ENCODE results near the gene CFAP92. TPM values are rescaled to one million over a fixed set of nuclear protein-coding genes. Genes with fewer than 3 reads are reported as not detected.

The CFAP92 gene
- total and polyA plus RNA-seq, 3 donors from 2014 or later = 16.0 to 62.0 (median 26.7) TPM

DNA sequence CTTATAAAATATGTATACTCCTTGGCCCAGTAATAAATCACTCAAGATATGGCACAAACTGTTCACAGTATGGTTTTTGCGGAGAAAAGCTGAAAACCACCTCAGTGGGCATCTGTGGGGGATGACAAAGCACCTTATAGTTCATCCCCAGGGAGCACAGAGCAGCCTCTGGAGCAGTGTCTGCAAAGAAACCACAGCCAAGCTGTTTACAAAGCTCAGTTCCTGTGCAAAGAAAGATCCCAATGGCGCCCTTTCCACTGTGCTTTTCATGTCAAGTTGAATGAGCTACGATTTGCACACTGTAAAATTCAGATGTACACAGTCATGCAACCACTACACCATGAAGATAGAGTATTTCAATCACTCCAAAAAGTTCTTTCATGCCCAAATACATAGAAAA, 4.7 kb upstream of the CFAP92 start:
- WGBS, 2 donors = 83 to 86% methylated on average over 3 of the region's 3 CpGs
- no peak for DNase-seq
- intact Hi-C loops (cut with DNase I; ENCODE audit: low total_unique reads) = no loop called here

DNA sequence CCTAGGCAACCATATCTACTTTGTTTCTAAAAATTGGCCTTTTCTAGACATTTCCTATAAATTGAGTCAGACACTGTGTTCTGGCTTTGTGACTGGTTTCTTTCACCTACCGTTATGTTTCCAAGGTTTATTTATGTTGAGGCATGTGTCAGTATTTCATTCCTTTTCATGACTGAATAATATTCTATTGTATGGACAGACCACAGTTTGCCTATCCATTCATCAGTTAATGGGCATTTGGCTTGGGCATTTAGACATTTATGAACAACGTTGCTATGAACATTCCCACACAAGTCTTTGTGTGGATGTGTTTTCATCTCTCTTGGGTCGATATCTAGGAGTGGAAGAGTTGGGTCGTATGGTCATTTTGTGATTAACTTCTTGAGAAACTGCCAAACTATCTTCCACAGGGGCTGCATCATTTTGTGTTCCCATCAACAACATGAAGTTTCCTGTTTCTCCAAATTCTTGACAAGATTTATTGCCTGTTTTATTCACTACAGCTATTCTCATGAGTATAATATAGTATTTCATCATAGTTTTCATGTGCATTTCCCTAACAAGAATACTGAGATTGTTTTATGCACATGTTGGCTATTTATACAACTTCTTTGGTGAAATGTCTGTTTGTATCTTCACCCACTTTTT, 3.7 kb upstream of the CFAP92 start:
- Histone ChIP-seq H3K4me3 (no peak overlapping the region), H3K9me3 (no peaks in the 10 kb centered on the region), H3K4me1 (peaks cover 18% of the 10 kb centered on the region), H3K27me3 (no peaks in the 10 kb centered on the region), H3K36me3 (ENCODE audit: low read depth, missing control alignments) (no peaks in the 10 kb centered on the region), H3K27ac (no peak overlapping the region)
- intact Hi-C loops (cut with DNase I; ENCODE audit: low total_unique reads) = no loop called here
- WGBS, 2 donors = 86% methylated on average over 4 of the region's 4 CpGs
- TF ChIP-seq, protein P1, sequence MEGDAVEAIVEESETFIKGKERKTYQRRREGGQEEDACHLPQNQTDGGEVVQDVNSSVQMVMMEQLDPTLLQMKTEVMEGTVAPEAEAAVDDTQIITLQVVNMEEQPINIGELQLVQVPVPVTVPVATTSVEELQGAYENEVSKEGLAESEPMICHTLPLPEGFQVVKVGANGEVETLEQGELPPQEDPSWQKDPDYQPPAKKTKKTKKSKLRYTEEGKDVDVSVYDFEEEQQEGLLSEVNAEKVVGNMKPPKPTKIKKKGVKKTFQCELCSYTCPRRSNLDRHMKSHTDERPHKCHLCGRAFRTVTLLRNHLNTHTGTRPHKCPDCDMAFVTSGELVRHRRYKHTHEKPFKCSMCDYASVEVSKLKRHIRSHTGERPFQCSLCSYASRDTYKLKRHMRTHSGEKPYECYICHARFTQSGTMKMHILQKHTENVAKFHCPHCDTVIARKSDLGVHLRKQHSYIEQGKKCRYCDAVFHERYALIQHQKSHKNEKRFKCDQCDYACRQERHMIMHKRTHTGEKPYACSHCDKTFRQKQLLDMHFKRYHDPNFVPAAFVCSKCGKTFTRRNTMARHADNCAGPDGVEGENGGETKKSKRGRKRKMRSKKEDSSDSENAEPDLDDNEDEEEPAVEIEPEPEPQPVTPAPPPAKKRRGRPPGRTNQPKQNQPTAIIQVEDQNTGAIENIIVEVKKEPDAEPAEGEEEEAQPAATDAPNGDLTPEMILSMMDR (IDR thresholded peaks at IDR 0.05) = no peak
- no peak for TF ChIP-seq POLR2A (IDR thresholded peaks at IDR 0.05)
- no peak for DNase-seq

More for the DNA sequence above, 4.7 kb upstream of the CFAP92 start:
- TF ChIP-seq, protein P1 (IDR thresholded peaks at IDR 0.05) = no peak
- no peak for TF ChIP-seq POLR2A (IDR thresholded peaks at IDR 0.05)
- no peaks in the 10 kb centered on the region for H3K27me3 ChIP-seq
- H3K27ac ChIP-seq = no peak overlapping the region
- peaks cover 17% of the 10 kb centered on the region for H3K4me1 ChIP-seq
- no peaks in the 10 kb centered on the region for H3K36me3 ChIP-seq (ENCODE audit: low read depth, missing control alignments)
- H3K4me3 ChIP-seq = no peak overlapping the region
- no peaks in the 10 kb centered on the region for H3K9me3 ChIP-seq

DNA sequence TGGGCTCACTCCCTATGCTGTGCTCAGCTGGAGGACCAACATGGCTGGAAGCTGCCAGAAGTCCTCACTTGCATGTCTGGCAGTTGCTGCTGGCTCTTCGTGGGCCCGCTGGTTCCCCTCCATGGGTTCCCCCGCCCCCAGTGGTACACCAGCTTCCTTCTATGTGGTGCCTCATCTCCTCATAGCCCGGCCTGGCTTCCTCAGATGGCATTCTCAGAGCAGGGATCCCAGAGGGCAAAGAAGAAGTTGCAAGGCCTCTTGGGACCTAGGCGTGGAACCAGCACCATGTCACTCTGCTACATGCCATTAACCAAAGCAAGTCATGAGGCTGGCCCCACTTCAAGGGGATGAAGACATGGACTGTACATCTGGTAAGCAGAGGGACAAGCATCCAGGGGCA, 2.9 kb upstream of the CFAP92 start:
- Histone ChIP-seq H3K4me3 (no peak overlapping the region), H3K27ac (no peak overlapping the region), H3K9me3 (no peaks in the 10 kb centered on the region), H3K4me1 (peaks cover 18% of the 10 kb centered on the region), H3K36me3 (ENCODE audit: low read depth, missing control alignments) (no peaks in the 10 kb centered on the region), H3K27me3 (no peaks in the 10 kb centered on the region)
- 60 to 87% methylated on average over 1 to 5 of the region's 5 CpGs for WGBS, 2 donors
- DNase-seq = no peak
- TF ChIP-seq, protein P1 (IDR thresholded peaks at IDR 0.05) = no peak
- TF ChIP-seq POLR2A (IDR thresholded peaks at IDR 0.05) = no peak
- intact Hi-C loops (cut with DNase I; ENCODE audit: low total_unique reads) = no loop called here

DNA sequence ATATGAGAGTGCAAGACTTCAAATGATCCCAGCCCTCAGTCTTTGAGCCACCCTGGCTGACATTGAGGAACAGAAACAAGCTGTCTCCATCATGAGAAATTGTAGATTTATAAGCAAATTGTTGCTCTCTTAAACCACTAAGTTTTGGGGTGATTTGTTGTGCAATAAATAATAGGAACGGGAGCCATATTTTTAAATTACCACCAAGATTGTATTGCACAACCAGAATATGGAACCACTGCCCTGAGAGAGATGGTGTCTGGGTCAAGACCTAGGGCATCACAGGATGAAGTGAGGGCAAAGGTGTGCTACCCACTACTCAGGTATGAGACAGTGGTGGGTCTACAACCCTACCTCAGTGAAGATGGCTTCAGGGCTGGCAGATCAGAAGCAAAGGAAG, 2.3 kb upstream of the CFAP92 start:
- no peaks in the 10 kb centered on the region for H3K9me3 ChIP-seq
- WGBS, 2 donors = 88 to 96% methylated on average over 1 of the region's 1 CpG
- no peak overlapping the region for H3K27ac ChIP-seq
- H3K4me1 ChIP-seq = peaks cover 18% of the 10 kb centered on the region
- TF ChIP-seq, protein P1 (IDR thresholded peaks at IDR 0.05) = no peak
- TF ChIP-seq POLR2A (IDR thresholded peaks at IDR 0.05) = no peak
- intact Hi-C loops (cut with DNase I; ENCODE audit: low total_unique reads) = no loop called here
- no peaks in the 10 kb centered on the region for H3K27me3 ChIP-seq
- H3K36me3 ChIP-seq (ENCODE audit: low read depth, missing control alignments) = no peaks in the 10 kb centered on the region
- no peak overlapping the region for H3K4me3 ChIP-seq
- no peak for DNase-seq

DNA sequence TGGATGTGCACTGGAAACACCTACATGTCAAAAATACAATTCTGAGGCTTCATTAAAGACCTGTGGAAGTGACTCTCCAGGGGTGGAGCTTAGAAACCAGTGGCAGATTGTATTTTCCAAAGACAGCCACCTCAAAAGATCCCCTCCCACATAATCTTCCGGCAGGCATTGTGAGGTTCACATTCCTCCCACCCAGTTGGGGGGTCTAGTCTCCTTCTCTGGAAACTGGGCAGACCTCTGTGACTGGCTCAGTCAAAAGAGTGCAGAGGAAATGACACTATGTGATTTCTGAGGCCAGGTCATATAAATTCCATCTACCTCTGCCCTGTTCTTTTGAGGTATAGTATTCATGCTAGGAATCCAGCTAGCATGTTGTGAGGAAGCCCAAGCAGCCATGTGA, 1.9 kb upstream of the CFAP92 start:
- H3K36me3 ChIP-seq (ENCODE audit: low read depth, missing control alignments) = no peaks in the 10 kb centered on the region
- no peak overlapping the region for H3K27ac ChIP-seq
- TF ChIP-seq, protein P1 (IDR thresholded peaks at IDR 0.05) = no peak
- no peak for TF ChIP-seq POLR2A (IDR thresholded peaks at IDR 0.05)
- intact Hi-C loops (cut with DNase I; ENCODE audit: low total_unique reads) = no loop called here
- no peaks in the 10 kb centered on the region for H3K9me3 ChIP-seq
- no peaks in the 10 kb centered on the region for H3K27me3 ChIP-seq
- H3K4me1 ChIP-seq = peaks cover 18% of the 10 kb centered on the region
- no peak for DNase-seq
- H3K4me3 ChIP-seq = no peak overlapping the region
- WGBS, 2 donors = 86 to 93% methylated on average over 1 of the region's 1 CpG

Measured in testis (tissue), 3 donors.